Osteoblast (primary cell): ENCODE measurements around the gene ZNF280C. TPM values are rescaled to one million over a fixed set of nuclear protein-coding genes. Genes with fewer than 3 reads are reported as not detected.

Experiments
- DNase-seq: peaks from one replicate; pipeline ENCODE4 v3.0.0; 2011; ENCODE audit warnings: low spot score, mixed read lengths; ENCODE audit not compliant: insufficient read length; ENCODE audit errors: missing footprints
- H2AFZ ChIP-seq: 2 replicates; pipeline ENCODE4 v1.6.0; 2011; ENCODE audit warnings: mild to moderate bottlenecking, low read length
- H3K27ac ChIP-seq: 2 replicates; pipeline ENCODE4 v1.5.1; 2011; ENCODE audit warnings: mild to moderate bottlenecking, low read depth, low read length, moderate library complexity
- H3K27me3 ChIP-seq: 2 replicates; pipeline ENCODE4 v1.6.0; 2012; ENCODE audit warnings: mild to moderate bottlenecking, control low read depth, inconsistent platforms, low read length, moderate library complexity; ENCODE audit not compliant: insufficient read depth
- H3K36me3 ChIP-seq: 2 replicates; pipeline ENCODE4 v1.5.1; 2011; ENCODE audit warnings: mild to moderate bottlenecking, low read length, control low read depth, moderate library complexity; ENCODE audit not compliant: insufficient read depth
- H3K4me1 ChIP-seq: 2 replicates; pipeline ENCODE4 v1.5.1; 2011; ENCODE audit warnings: mild to moderate bottlenecking, low read length, control low read depth, moderate library complexity; ENCODE audit not compliant: insufficient read depth
- H3K4me2 ChIP-seq: 2 replicates; pipeline ENCODE4 v1.6.0; 2011; ENCODE audit warnings: mild to moderate bottlenecking, low read length; ENCODE audit not compliant: insufficient read depth
- H3K4me3 ChIP-seq: fragments of 200-600 bp; sonication (generic); 3 replicates; pipeline ENCODE4 v1.5.1; 2012; ENCODE audit warnings: mild to moderate bottlenecking, low read length, inconsistent platforms; ENCODE audit not compliant: insufficient read depth
- H3K79me2 ChIP-seq: 2 replicates; pipeline ENCODE4 v1.6.0; 2012; ENCODE audit warnings: mild to moderate bottlenecking, low read length, control low read depth, inconsistent platforms; ENCODE audit not compliant: insufficient read depth
- H3K9me3 ChIP-seq: 2 replicates; pipeline ENCODE4 v1.5.1; 2011; ENCODE audit warnings: low read depth, low read length, control low read depth
- H4K20me1 ChIP-seq: 2 replicates; pipeline ENCODE4 v1.6.0; 2012; ENCODE audit warnings: mild to moderate bottlenecking, low read length, control low read depth; ENCODE audit not compliant: insufficient read depth
- total RNA-seq: library from RNA; depleted of rRNA; stranded (reverse); fragments of >200 nt; gene quantifications from 2 replicates; pipeline ENCODE4 v1.2.3, GENCODE V29; 2012
- TF ChIP-seq, protein P1 (sequence below): IDR thresholded peaks from 2 replicates; pipeline ENCODE4 v1.5.1; 2011; ENCODE audit warnings: mild to moderate bottlenecking, low read depth, low read length, moderate library complexity; ENCODE audit errors: extremely low read depth

Gene ZNF280C
- total RNA-seq, 1 donor: 5.4 TPM

- H3K9me3 ChIP-seq: no peaks in the 10 kb centered on the region
- no peaks in the 10 kb centered on the region for H3K36me3 ChIP-seq
- H3K27ac ChIP-seq: no peak overlapping the region
- H3K79me2 ChIP-seq: peaks cover 21% of the 10 kb centered on the region
- no peak overlapping the region for H2AFZ ChIP-seq
- no peaks in the 10 kb centered on the region for H3K27me3 ChIP-seq
- H3K4me2 ChIP-seq: peak overlapping the region; percentile 84
- DNase-seq: no peak
- peaks cover 17% of the 10 kb centered on the region for H3K4me1 ChIP-seq
- peak overlapping the region; percentile 74 for H3K4me3 ChIP-seq
- no peaks in the 10 kb centered on the region for H4K20me1 ChIP-seq
- TF ChIP-seq, protein P1, sequence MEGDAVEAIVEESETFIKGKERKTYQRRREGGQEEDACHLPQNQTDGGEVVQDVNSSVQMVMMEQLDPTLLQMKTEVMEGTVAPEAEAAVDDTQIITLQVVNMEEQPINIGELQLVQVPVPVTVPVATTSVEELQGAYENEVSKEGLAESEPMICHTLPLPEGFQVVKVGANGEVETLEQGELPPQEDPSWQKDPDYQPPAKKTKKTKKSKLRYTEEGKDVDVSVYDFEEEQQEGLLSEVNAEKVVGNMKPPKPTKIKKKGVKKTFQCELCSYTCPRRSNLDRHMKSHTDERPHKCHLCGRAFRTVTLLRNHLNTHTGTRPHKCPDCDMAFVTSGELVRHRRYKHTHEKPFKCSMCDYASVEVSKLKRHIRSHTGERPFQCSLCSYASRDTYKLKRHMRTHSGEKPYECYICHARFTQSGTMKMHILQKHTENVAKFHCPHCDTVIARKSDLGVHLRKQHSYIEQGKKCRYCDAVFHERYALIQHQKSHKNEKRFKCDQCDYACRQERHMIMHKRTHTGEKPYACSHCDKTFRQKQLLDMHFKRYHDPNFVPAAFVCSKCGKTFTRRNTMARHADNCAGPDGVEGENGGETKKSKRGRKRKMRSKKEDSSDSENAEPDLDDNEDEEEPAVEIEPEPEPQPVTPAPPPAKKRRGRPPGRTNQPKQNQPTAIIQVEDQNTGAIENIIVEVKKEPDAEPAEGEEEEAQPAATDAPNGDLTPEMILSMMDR: no peak
Observed at GRCh38 chrX:130167040-130167439, 101.7 kb downstream of the ZNF280C start.

DNA sequence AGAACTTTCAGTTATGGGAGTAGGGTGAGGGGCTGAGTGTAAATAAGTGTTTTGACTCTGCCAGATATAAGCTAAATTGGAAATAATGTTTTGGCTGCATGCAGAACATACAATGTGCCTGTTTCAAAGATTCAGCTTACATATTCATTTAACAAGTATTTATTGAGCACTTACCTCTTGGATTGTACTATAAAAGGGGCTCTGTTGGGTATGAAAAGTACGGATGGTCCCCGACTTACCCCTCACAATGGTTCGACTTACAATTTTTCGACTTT is 102.3 kb downstream of the ZNF280C start:
- Histone ChIP-seq H3K4me3 (peak overlapping the region; percentile 74), H3K36me3 (no peaks in the 10 kb centered on the region), H3K4me1 (peaks cover 14% of the 10 kb centered on the region), H2AFZ (peak overlapping the region; percentile 88), H3K27me3 (no peaks in the 10 kb centered on the region), H4K20me1 (no peaks in the 10 kb centered on the region), H3K4me2 (peak overlapping the region; percentile 84), H3K27ac (peak overlapping the region; percentile 78), H3K79me2 (peaks cover 21% of the 10 kb centered on the region), H3K9me3 (no peaks in the 10 kb centered on the region)
- no peak for DNase-seq
- TF ChIP-seq, protein P1: no peak

GRCh38 chrX:130165703-130166502 is 102.8 kb downstream of the ZNF280C start, which contains the start of gene AIFM1:
Gene AIFM1 (minus strand): TSS chrX:130165841. CDS start chrX:130165656, 185 bp downstream.
- no peaks in the 10 kb centered on the region for H3K36me3 ChIP-seq
- no peaks in the 10 kb centered on the region for H4K20me1 ChIP-seq
- peaks cover 14% of the 10 kb centered on the region for H3K4me1 ChIP-seq
- DNase-seq: peak; percentile 93
- H3K27ac ChIP-seq: peak within 1 kb of the TSS; percentile 78
- no peaks in the 10 kb centered on the region for H3K27me3 ChIP-seq
- H3K9me3 ChIP-seq: no peaks in the 10 kb centered on the region
- H3K4me2 ChIP-seq: peak within 1 kb of the TSS; percentile 84
- H3K4me3 ChIP-seq: peak within 1 kb of the TSS; percentile 74
- H3K79me2 ChIP-seq: peaks cover 22% of the 10 kb centered on the region
- TF ChIP-seq, protein P1: no peak
- peak within 1 kb of the TSS; percentile 88 for H2AFZ ChIP-seq

DNA sequence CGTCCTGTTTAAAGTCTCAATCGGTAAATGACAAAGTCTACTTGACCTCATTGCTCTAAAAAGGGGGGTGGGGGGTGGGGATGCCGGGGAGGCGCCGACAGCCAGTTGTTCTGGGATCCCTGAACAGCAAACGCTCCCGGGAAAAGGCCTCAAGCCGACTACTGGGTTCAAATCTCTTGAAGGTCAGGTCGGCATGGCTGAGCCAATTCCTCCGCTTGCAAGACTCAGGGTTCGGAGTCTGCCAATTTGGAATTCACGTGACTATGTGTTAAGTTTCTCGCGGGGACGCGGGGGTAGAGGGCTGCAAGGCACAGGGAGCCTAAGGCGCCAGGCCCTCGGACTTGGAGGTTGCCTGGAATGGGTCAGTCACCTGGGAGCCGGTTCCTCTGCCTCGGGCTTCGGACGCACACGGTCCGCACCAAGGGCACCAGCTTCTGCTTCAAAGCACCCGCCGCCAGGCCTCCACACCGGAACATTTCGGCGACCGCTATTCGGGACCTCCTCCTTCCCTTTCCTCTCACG is 103.5 kb downstream of the ZNF280C start:
- no peaks in the 10 kb centered on the region for H4K20me1 ChIP-seq
- no peak for DNase-seq
- H3K4me2 ChIP-seq: peak overlapping the region; percentile 84
- H3K27me3 ChIP-seq: no peaks in the 10 kb centered on the region
- peaks cover 24% of the 10 kb centered on the region for H3K79me2 ChIP-seq
- peak overlapping the region; percentile 74 for H3K4me3 ChIP-seq
- H3K27ac ChIP-seq: peak overlapping the region; percentile 78
- no peaks in the 10 kb centered on the region for H3K36me3 ChIP-seq
- TF ChIP-seq, protein P1: no peak
- H3K4me1 ChIP-seq: peaks cover 14% of the 10 kb centered on the region
- no peaks in the 10 kb centered on the region for H3K9me3 ChIP-seq
- peak overlapping the region; percentile 88 for H2AFZ ChIP-seq
